ENCODE measurements around the gene QTRT2. TPM values are rescaled to one million over a fixed set of nuclear protein-coding genes. Genes with fewer than 3 reads are reported as not detected.

The QTRT2 gene
- total RNA-seq, 1 donor from 2014 or later = 32.1 TPM

GRCh38 chr3:114104414-114104813, 47.9 kb downstream of the QTRT2 start:
- H3K27ac Mint-ChIP-seq = no peak overlapping the region
- no peak for DNase-seq (ENCODE audit: low spot score)

GRCh38 chr3:114108137-114108536, 51.6 kb downstream of the QTRT2 start:
- Histone ChIP-seq H3K4me1 (peaks cover 35% of the 10 kb centered on the region), H3K9me3 (ENCODE audit: low read depth) (no peaks in the 10 kb centered on the region), H4K20me1 (ENCODE audit: low read depth) (no peaks in the 10 kb centered on the region), H3F3A (ENCODE audit: low read depth) (peaks cover 32% of the 10 kb centered on the region), H3K4me3 (no peak overlapping the region), H2AFZ (replicated peaks) (no peak overlapping the region), H3K27ac (no peak overlapping the region), H3K27me3 (no peaks in the 10 kb centered on the region), H3K4me2 (no peak overlapping the region), H3K9ac (no peak overlapping the region), H3K36me3 (no peaks in the 10 kb centered on the region), H3K79me2 (ENCODE audit: low read depth) (no peaks in the 10 kb centered on the region)
- no peaks in the 10 kb centered on the region for H3K36me3 Mint-ChIP-seq
- TF ChIP-seq, protein P1, sequence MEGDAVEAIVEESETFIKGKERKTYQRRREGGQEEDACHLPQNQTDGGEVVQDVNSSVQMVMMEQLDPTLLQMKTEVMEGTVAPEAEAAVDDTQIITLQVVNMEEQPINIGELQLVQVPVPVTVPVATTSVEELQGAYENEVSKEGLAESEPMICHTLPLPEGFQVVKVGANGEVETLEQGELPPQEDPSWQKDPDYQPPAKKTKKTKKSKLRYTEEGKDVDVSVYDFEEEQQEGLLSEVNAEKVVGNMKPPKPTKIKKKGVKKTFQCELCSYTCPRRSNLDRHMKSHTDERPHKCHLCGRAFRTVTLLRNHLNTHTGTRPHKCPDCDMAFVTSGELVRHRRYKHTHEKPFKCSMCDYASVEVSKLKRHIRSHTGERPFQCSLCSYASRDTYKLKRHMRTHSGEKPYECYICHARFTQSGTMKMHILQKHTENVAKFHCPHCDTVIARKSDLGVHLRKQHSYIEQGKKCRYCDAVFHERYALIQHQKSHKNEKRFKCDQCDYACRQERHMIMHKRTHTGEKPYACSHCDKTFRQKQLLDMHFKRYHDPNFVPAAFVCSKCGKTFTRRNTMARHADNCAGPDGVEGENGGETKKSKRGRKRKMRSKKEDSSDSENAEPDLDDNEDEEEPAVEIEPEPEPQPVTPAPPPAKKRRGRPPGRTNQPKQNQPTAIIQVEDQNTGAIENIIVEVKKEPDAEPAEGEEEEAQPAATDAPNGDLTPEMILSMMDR (IDR thresholded peaks at IDR 0.05) = no peak
- TF ChIP-seq EZH2phosphoT487 (IDR thresholded peaks at IDR 0.05) = no peak
- TF ChIP-seq EZH2 (IDR thresholded peaks at IDR 0.05) = no peak
- DNase-seq (ENCODE audit: low spot score) = no peak
- H3K4me1 Mint-ChIP-seq = peaks cover 30% of the 10 kb centered on the region
- no peak overlapping the region for H3K4me3 Mint-ChIP-seq
- peaks cover 4% of the 10 kb centered on the region for H3K27me3 Mint-ChIP-seq (ENCODE audit: insufficient read depth, low read depth)
- H3K27ac Mint-ChIP-seq = no peak overlapping the region
- H3K9me3 Mint-ChIP-seq = no peaks in the 10 kb centered on the region

More at GRCh38 chr3:114104414-114104813, 47.9 kb downstream of the QTRT2 start:
- Histone ChIP-seq H3K27ac (no peak overlapping the region), H4K20me1 (ENCODE audit: low read depth) (no peaks in the 10 kb centered on the region), H3K36me3 (no peaks in the 10 kb centered on the region), H3F3A (ENCODE audit: low read depth) (peaks cover 6% of the 10 kb centered on the region), H2AFZ (replicated peaks) (no peak overlapping the region), H3K79me2 (ENCODE audit: low read depth) (no peaks in the 10 kb centered on the region), H3K9me3 (ENCODE audit: low read depth) (no peaks in the 10 kb centered on the region), H3K4me2 (no peak overlapping the region), H3K27me3 (no peaks in the 10 kb centered on the region), H3K4me1 (peaks cover 28% of the 10 kb centered on the region), H3K9ac (no peak overlapping the region), H3K4me3 (no peak overlapping the region)
- TF ChIP-seq, protein P1 (IDR thresholded peaks at IDR 0.05) = no peak
- TF ChIP-seq EZH2phosphoT487 (IDR thresholded peaks at IDR 0.05) (no peak), EZH2 (IDR thresholded peaks at IDR 0.05) (no peak)
- Mint-ChIP-seq H3K4me3 (no peak overlapping the region), H3K9me3 (no peaks in the 10 kb centered on the region), H3K36me3 (no peaks in the 10 kb centered on the region), H3K27me3 (ENCODE audit: insufficient read depth, low read depth) (no peaks in the 10 kb centered on the region), H3K4me1 (peaks cover 19% of the 10 kb centered on the region)

GRCh38 chr3:114110439-114110838, 53.9 kb downstream of the QTRT2 start:
- Histone ChIP-seq H2AFZ (replicated peaks) (peak overlapping the region; percentile 59), H3K36me3 (no peaks in the 10 kb centered on the region)
- peak; percentile 69 for DNase-seq (ENCODE audit: low spot score)

More at GRCh38 chr3:114110439-114110838, 53.9 kb downstream of the QTRT2 start:
- Histone ChIP-seq H3K4me3 (peak overlapping the region; percentile 31), H3K9ac (no peak overlapping the region), H3K4me1 (peaks cover 35% of the 10 kb centered on the region), H3K79me2 (ENCODE audit: low read depth) (no peaks in the 10 kb centered on the region), H3K4me2 (peak overlapping the region; percentile 73), H3F3A (ENCODE audit: low read depth) (peaks cover 32% of the 10 kb centered on the region), H3K27ac (peak overlapping the region; percentile 90), H4K20me1 (ENCODE audit: low read depth) (no peaks in the 10 kb centered on the region), H3K9me3 (ENCODE audit: low read depth) (no peaks in the 10 kb centered on the region), H3K27me3 (no peaks in the 10 kb centered on the region)
- H3K27me3 Mint-ChIP-seq (ENCODE audit: insufficient read depth, low read depth) = peaks cover 4% of the 10 kb centered on the region
- peak overlapping the region; percentile 97 for H3K27ac Mint-ChIP-seq
- H3K4me1 Mint-ChIP-seq = peaks cover 30% of the 10 kb centered on the region
- no peak for TF ChIP-seq EZH2 (IDR thresholded peaks at IDR 0.05)
- TF ChIP-seq EZH2phosphoT487 (IDR thresholded peaks at IDR 0.05) = no peak
- TF ChIP-seq, protein P1 (IDR thresholded peaks at IDR 0.05) = no peak
- H3K4me3 Mint-ChIP-seq = peak overlapping the region; percentile 58
- no peaks in the 10 kb centered on the region for H3K9me3 Mint-ChIP-seq
- no peaks in the 10 kb centered on the region for H3K36me3 Mint-ChIP-seq
